ENCODE data around the gene CERS1.

Gene CERS1

DNA sequence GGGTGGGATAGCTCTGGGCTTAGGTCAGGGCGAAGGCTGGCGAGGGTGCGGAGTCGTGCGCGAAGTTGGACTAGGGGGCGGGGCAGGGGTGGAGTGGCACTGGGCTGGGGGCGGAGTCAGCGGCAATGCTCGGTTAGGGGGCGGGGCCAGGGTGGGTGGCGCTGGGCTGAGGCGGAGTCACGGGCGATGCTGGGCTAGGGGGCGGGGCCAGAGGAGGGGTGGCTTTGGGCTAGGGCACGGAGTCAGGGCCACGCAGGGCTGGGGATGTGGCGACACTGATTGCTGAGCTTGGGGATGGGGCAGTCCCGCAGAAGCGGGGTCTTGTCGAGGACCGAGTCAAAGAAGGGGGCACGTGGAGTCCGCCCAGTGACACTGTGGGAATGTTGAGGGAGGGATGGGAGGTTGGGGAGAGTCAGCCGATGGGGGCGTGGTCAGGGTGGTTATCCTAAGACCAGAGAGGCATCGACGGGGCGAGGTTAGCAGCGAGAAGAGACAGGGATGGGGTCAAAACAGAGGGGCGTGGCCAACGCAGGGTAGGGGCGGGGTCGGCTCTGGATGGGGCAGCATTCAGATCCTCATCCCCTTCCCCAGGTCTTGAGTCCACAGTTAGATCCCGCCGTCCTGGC lies 36.4 kb upstream of the CERS1 start:
- Histone ChIP-seq H3K36me3 (ENCODE audit: insufficient read depth, low read length) (peaks cover 13% of the 10 kb centered on the region), H3K4me1 (ENCODE audit: insufficient read depth, low read length, severe bottlenecking) (no peaks in the 10 kb centered on the region), H3K9me2 (ENCODE audit: low read depth, low read length) (no peaks in the 10 kb centered on the region), H4K20me1 (ENCODE audit: insufficient read depth, low read length) (no peaks in the 10 kb centered on the region), H3K27ac (ENCODE audit: low read depth, low read length, poor library complexity, severe bottlenecking) (no peak overlapping the region), H3F3A (ENCODE audit: insufficient read depth, low read length) (no peaks in the 10 kb centered on the region; the same call in 1 of the 2 replicates), H3K4me2 (ENCODE audit: low read length) (peak overlapping the region; percentile 19; the same call in 1 of the 2 replicates), H3K4me3 (ENCODE audit: low read depth, low read length, poor library complexity, severe bottlenecking) (no peak overlapping the region), H3K9ac (ENCODE audit: low read length) (no peak overlapping the region), H3K9me3 (ENCODE audit: low read length) (no peaks in the 10 kb centered on the region), H3K79me2 (ENCODE audit: insufficient read depth, low read length) (no peaks in the 10 kb centered on the region), H2AFZ (ENCODE audit: low read length) (no peak overlapping the region), H3K27me3 (ENCODE audit: insufficient read depth, low read length) (no peaks in the 10 kb centered on the region)
- TF ChIP-seq EZH2 (IDR thresholded peaks at IDR 0.05; ENCODE audit: borderline replicate concordance, low read length) = no peak
- TF ChIP-seq, protein P1, sequence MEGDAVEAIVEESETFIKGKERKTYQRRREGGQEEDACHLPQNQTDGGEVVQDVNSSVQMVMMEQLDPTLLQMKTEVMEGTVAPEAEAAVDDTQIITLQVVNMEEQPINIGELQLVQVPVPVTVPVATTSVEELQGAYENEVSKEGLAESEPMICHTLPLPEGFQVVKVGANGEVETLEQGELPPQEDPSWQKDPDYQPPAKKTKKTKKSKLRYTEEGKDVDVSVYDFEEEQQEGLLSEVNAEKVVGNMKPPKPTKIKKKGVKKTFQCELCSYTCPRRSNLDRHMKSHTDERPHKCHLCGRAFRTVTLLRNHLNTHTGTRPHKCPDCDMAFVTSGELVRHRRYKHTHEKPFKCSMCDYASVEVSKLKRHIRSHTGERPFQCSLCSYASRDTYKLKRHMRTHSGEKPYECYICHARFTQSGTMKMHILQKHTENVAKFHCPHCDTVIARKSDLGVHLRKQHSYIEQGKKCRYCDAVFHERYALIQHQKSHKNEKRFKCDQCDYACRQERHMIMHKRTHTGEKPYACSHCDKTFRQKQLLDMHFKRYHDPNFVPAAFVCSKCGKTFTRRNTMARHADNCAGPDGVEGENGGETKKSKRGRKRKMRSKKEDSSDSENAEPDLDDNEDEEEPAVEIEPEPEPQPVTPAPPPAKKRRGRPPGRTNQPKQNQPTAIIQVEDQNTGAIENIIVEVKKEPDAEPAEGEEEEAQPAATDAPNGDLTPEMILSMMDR (IDR thresholded peaks at IDR 0.05; ENCODE audit: low read length) = no peak

DNA sequence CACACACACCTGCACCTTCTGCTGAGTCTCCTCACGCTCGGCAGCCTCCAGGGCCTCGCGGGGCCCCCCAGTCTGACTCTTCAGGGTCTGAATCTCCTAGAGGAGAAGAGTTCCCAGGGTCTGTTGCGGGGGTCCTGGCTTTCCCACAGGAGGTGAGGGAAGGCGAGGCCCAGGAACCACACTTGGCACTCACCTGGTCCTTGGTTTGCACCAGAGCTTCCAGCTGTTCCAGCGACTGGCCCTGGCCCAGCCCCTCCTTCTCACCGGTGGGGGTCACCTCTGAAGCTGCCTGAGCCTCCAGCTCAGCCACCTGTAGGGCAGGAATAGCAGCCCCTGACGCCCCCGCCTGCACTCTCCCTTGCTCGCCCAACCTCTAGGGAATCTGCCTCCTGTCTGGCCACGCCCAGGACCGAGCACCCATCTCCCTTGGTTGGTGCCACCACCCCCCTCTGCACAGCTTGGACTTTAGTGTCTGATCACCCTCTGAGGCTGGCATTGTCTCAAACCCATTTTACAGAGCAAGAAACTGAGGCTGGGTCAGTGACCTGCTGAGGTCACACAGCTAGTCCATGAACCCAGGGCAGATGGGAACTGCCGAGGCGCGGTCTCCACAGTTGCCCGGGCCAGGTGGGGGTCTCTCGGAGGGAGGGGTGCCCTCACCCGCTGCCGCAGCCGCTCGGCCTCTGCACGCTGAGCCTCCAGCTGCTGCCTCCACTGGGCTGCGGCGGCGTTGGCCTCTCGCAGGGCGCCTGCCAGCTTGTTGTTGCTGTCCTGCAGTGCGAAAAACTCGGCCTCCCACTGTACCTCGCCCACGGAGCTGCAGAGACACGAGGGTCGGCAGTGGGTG lies 35.6 kb upstream of the CERS1 start:
- H3K4me1 ChIP-seq (ENCODE audit: insufficient read depth, low read length, severe bottlenecking) = no peaks in the 10 kb centered on the region
- H3K36me3 ChIP-seq (ENCODE audit: insufficient read depth, low read length) = peaks cover 19% of the 10 kb centered on the region
- H3K27me3 ChIP-seq (ENCODE audit: insufficient read depth, low read length) = no peaks in the 10 kb centered on the region
- TF ChIP-seq, protein P1 (IDR thresholded peaks at IDR 0.05; ENCODE audit: low read length) = no peak
- no peaks in the 10 kb centered on the region for H3K9me3 ChIP-seq (ENCODE audit: low read length)
- H3K27ac ChIP-seq (ENCODE audit: low read depth, low read length, poor library complexity, severe bottlenecking) = no peak overlapping the region
- H3K4me2 ChIP-seq (ENCODE audit: low read length) = no peak overlapping the region
- H4K20me1 ChIP-seq (ENCODE audit: insufficient read depth, low read length) = no peaks in the 10 kb centered on the region
- H3F3A ChIP-seq (ENCODE audit: insufficient read depth, low read length) = no peaks in the 10 kb centered on the region; the same call in 1 of the 2 replicates
- no peak overlapping the region for H2AFZ ChIP-seq (ENCODE audit: low read length)
- H3K4me3 ChIP-seq (ENCODE audit: low read depth, low read length, poor library complexity, severe bottlenecking) = no peak overlapping the region
- no peaks in the 10 kb centered on the region for H3K79me2 ChIP-seq (ENCODE audit: insufficient read depth, low read length)
- H3K9me2 ChIP-seq (ENCODE audit: low read depth, low read length) = no peaks in the 10 kb centered on the region
- no peak overlapping the region for H3K9ac ChIP-seq (ENCODE audit: low read length)

DNA sequence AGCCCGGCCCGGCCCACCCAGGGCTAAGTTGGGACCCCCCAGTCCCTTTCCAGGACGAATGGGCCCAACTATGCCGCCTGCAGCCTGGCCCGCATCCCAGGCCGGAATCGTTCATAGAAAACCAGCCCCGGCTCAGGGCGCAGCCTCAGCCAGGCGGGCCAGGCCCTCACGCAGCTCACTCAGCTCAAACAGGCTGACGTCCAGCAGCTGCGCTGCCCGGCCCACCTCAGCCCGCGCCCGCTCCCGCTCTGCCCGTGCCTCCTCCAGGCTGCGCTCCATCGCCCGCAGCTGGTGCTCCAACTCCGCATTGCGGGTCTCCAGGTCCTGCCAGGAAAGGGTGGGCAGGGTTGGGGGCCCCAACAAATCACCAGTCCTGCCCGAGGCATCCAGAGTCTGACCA lies 33.4 kb upstream of the CERS1 start:
- H4K20me1 ChIP-seq (ENCODE audit: insufficient read depth, low read length) = no peaks in the 10 kb centered on the region
- no peak overlapping the region for H3K27ac ChIP-seq (ENCODE audit: low read depth, low read length, poor library complexity, severe bottlenecking)
- no peaks in the 10 kb centered on the region for H3K9me3 ChIP-seq (ENCODE audit: low read length)
- H3K4me1 ChIP-seq (ENCODE audit: insufficient read depth, low read length, severe bottlenecking) = no peaks in the 10 kb centered on the region
- no peak overlapping the region for H3K9ac ChIP-seq (ENCODE audit: low read length)
- no peak overlapping the region for H3K4me3 ChIP-seq (ENCODE audit: low read depth, low read length, poor library complexity, severe bottlenecking)
- no peak for TF ChIP-seq EZH2 (IDR thresholded peaks at IDR 0.05; ENCODE audit: borderline replicate concordance, low read length)
- TF ChIP-seq, protein P1 (IDR thresholded peaks at IDR 0.05; ENCODE audit: low read length) = no peak
- H3F3A ChIP-seq (ENCODE audit: insufficient read depth, low read length) = no peaks in the 10 kb centered on the region; the same call in 1 of the 2 replicates
- no peaks in the 10 kb centered on the region for H3K9me2 ChIP-seq (ENCODE audit: low read depth, low read length)
- H3K79me2 ChIP-seq (ENCODE audit: insufficient read depth, low read length) = no peaks in the 10 kb centered on the region
- no peaks in the 10 kb centered on the region for H3K27me3 ChIP-seq (ENCODE audit: insufficient read depth, low read length)
- H3K4me2 ChIP-seq (ENCODE audit: low read length) = no peak overlapping the region
- H2AFZ ChIP-seq (ENCODE audit: low read length) = no peak overlapping the region
- peaks cover 36% of the 10 kb centered on the region for H3K36me3 ChIP-seq (ENCODE audit: insufficient read depth, low read length)

Measured in OCI-LY1 (cell line).